HPDE6-E6E7 (cell line): ENCODE data around the gene HSD17B12.

Experiments used
- DNase-seq: peaks from one replicate; pipeline ENCODE4 v3.0.0; 2011; ENCODE audit warnings: missing footprints; ENCODE audit errors: extremely low spot score

HSD17B12 gene

DNA sequence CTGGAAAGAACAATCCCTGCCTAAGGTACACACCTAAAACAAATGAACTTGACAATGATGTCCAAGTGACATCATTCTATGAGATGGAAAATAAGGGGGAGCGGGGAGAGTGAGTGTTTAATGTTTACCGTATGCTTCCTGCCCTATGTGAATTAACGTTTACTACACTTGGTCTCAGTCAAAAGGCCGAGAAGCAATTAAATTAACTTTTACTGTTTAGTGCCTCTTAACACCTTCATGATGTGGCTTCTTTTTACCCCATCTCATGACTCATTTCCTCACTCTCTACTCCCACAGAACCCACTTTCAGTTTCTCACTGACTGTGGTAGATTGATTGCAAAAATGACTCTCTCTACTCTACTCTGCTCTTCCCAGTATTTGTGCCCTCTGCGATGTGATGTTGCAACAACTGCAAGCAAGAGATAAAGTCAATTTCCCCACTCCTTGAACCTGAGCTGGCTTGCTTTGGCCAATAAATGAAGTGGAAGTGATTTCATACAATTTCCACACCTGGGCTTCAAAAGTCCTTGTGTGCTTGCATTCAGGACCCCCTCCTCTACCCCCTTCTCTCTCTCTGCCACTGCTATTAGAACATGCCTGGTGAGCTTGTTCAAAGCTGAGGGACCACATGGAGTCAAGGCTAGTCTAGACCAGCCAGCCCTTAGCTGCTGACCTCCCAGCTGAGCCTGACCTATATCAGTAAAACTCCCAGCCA is 188.5 kb downstream of the HSD17B12 start:
- DNase-seq, result peak; percentile 77

DNA sequence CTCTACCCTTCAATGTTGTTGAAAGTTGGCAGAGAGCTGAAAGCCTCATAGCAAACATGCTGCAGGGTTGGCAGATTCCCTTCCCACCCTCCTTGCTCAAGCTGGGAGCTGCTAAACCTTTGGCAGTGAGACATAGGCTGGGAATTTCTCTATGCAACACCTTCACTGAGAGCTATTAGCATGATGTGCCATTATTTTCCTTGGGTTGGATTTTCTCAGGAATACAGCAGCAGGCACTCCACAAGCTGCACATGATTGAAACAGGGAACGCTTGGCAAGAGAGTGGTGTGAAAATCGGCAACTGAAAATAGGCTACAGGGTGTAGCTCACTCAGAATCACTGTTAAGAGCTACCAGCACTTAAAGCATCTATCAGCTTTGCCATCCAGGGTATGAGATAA is 190.5 kb downstream of the HSD17B12 start:
- DNase-seq, result no peak

DNA sequence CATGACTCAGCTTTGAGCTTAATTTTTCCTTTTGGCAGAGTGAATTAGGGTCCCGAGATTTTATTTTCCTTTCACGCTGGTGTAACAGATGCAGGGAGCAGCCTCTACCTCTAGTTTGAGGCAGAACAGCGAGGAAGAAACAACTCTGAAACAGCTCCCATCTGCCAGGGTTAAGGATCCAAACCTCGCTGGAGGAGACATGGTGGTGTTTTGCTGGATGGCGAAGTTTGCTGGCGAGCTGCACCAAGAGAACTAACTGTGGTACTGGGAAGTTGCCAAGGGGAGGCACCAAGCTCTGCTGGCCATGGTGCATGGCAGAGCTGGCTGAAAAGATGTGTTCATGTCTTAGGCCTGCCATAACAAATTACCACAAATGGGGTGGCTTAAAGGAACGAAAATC is 192.5 kb downstream of the HSD17B12 start:
- DNase-seq, result no peak

DNA sequence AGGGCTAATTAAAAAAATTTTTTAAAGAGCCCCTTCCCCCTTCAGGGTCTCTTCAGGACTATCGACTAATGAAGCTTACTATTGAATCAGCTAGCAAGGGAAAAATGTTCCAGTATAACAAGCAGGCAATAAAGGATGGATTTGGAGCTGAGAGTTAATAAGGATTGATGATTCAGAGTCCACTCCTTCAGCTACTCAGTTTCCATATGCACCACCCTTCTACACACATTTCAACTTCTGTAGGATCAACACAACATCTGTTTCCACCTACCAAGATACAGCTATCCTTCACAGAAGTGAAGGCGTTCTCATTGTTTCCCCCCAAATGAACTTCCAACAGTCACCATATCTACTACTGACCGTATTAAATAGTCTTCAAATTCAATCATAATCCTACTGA is 193.5 kb downstream of the HSD17B12 start:
- DNase-seq, result no peak

DNA sequence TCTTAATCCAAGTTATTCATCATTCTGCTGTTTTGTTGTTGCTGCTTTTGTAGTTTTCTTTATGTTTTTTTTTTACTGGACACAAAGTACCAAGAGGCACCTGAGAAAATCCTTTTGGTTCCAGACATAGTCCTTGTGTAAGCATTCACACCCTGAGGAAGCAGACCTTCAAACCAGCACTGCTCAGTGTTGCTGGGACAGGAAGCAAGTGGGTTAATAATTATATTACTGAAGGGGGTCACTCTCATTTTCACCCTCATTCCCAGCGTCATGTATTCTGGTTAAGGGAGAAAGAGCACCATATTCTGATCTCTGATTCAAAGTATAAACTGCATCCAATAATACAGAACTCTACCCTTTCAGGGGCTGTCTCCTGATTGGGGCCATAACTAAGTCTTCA is 194.2 kb downstream of the HSD17B12 start:
- no peak for DNase-seq

DNA sequence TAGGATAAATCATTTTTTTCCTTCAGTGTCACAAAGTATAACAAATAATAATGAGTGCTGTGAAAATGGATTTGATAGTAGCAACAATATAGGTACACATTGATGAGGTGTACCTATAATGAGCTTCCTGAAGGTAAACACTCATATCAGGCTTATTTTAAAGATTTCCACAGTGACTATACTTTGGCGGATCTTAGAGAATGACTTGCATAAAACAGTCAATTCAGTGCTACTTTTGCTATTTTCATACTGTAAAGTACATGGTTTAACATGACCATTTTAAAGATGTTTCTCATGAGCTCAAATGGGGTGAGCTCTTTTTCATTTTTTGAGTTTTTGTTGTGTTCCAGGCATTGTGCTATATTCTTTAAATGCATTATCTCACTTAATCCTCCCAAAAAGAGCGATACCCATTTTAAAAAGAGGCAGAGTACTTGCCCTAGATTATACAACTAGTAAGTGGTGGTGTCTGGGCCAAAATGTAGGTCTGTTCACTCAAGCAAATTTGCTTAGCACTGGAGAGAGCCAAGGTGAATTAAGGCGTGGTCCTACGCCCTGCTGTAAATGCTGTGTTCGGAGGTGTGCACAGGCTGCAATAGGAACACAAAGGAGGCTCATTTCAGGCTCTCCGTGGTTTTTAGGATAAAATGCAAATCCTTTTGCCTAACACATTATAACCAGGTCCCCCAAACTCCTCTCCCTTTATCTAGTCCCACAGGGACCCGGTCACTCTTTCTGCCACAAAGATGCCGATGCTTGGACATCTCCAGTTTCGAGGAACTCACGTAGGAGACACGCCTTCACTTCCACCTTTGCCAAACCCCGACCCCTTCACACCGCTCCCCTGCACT is 199.5 kb downstream of the HSD17B12 start:
- DNase-seq, result no peak

DNA sequence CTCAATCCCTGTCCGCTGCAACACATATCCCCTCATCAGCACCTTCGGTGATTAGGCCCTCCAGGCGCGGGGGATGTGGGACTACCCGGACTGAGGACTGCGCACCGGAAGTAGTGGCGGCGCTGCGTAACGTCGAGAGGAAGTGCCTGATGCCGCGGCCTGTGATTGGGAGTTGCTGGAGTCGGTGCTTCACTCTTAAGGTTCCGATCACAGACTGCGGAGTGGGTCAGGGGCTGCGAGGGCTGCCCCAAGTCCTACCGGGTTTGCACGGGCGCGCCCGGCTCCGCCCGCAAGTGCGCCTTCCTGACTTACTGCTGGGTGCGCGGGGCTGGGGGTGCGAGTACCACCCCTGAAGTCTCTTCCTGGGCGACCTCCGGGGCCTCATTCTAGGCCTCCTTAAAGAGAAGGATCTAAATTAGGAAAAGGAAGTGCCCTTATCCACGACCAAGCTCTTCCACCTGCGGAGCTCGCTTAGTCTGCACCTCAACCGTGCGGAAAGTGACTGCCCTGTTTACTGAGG is 200.2 kb downstream of the HSD17B12 start, which contains the start of gene ALKBH3:
ALKBH3 (plus strand) TSS at position 192 of the 520 bp plus-strand sequence. CDS start 1,822 bp downstream, outside the sequence.
- peak; percentile 73 for DNase-seq

DNA sequence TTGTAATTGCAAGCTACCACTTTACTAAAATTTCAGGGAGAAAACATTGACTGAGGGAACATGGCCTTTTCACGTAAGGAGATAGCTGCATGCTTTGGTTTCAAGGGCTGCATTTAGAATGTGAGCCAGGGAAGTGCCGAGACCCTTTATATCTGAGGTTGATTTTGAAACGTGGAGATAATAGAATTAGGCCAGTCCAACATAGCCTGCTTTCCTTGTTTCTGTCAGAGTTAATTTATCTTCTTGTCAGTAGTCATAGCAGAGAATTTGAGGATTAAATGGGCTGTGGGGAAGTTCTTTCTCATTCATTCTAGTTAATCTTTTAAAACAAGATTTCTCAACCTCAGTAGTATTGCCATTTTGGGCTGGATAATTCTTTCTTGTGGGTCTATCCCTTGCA is 212.3 kb downstream of the HSD17B12 start:
- DNase-seq, result no peak

DNA sequence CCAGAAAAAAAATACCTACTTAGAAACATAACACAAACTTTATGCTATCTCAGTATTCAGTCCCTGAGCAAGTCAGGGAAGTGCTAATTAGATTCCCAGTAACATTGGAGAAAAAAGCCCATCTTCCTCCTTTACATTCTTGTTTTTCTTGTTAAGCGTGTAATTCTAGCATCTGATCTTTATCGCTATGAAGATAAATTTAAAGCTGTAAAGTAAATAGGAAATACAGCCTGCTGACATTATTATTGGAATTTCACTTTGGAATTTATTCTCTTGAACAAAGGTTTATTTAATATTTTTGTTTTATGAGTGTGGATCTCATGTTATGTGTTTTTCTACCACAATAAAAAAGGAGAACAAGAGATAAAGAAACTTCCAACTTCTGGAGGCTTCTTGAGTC is 214.0 kb downstream of the HSD17B12 start:
- no peak for DNase-seq

DNA sequence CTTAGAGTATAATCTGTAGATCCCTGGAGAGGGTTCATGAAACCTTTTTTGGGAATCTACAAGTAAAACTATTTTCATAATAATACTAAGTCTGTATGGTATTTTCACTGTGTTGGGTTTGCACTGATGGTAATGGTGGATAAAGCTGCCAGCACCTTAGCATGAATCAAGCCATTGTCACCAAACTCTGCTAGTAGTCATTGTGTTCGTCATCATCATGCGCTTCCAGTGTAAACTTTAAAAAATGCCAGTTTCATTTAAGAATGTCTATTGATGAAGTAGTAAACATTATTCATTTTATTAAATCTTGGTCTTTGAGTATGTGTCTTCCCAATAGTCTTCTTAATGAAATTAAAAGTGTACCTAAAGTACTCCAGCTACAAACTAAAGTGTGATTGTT is 215.1 kb downstream of the HSD17B12 start:
- DNase-seq, result no peak

DNA sequence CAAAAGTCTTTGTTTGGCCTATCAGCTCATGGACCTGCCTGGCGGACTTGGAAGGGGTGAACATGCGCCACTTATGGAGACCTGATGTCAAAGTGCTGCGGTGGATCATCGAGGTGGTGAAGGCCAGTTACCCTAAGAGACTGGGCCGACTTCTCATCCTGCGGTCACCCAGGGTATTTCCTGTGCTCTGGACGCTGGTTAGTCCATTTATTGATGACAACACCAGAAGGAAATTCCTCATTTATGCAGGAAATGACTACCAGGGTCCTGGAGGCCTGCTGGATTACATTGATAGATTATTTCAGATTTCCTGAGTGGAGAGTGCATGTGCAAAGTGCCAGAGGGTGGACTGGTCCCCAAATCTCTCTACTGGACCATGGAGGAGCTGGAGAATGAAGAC is 218.0 kb downstream of the HSD17B12 start:
- no peak for DNase-seq

DNA sequence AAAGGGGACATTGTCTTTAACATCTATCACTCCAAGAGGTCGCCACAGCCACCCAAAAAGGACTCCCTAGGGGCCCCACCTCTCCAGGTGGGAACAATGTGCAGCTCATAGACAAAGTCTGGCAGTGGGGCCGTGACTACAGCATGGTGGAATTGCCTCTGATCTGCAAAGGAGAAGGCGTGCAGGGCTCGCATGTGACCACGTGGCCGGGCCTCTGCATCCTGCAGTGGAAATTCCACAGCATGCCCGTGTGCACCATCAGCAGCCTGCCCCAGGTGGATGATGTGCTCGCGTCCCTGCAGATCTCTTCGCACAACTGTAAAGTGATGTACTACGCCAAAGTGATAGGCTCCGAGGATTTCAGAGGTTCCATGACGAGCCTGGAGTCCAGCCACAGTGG is 218.6 kb downstream of the HSD17B12 start:
- DNase-seq, result no peak

DNA sequence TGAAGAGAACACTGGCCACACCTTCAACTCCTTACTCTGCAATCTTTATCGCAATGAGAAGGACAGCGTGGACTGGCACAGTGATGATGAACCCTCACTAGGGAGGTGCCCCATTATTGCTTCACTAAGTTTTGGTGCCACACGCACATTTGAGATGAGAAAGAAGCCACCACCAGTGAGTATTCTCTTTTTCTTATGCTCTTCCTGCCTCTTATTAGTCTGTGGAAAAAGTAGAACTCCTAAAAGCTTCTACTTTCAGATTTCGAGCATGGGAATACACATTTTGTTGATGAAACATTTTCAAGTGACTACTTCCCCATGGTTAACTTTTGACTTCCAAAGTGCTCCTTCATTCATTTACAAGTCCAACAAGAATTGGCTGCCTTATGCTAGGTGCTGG is 221.0 kb downstream of the HSD17B12 start:
- DNase-seq, result no peak

DNA sequence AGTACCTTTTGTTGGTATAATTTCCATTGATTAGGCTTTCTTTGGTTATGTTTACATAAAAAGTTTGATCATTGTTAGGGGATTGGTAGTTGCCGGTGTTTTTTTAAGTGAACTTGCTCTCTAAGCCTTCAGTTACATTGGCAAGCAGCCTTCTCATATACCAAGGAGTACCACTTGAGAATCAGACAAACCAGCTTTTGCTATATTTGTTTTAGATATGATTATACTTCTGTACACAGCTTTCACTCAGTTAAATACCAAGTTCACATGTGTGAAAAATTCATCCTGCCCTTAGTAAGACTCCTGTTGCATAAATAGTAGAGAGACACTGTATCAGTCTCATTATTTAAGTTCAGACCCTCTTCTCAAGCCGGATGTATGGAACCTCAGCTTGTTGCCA is 222.5 kb downstream of the HSD17B12 start:
- DNase-seq, result no peak

DNA sequence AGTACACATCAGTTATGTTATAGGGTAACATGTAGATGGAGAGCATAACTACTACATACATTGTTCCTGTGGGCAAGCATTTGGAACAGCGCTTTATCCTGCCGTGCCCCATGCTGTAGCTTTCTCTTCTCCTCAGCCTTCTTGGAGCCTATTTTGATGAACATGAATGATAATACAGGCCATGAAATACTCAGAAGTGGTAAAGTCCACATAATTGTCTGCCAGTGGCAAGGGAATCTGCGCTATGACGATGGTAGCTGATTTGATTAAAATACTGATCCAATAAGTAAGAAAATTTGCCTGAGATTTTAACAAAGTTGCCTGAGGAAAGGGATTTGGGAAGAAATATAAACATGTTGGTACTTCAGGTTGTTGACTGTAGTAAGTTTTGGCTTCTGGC is 223.4 kb downstream of the HSD17B12 start:
- no peak for DNase-seq

DNA sequence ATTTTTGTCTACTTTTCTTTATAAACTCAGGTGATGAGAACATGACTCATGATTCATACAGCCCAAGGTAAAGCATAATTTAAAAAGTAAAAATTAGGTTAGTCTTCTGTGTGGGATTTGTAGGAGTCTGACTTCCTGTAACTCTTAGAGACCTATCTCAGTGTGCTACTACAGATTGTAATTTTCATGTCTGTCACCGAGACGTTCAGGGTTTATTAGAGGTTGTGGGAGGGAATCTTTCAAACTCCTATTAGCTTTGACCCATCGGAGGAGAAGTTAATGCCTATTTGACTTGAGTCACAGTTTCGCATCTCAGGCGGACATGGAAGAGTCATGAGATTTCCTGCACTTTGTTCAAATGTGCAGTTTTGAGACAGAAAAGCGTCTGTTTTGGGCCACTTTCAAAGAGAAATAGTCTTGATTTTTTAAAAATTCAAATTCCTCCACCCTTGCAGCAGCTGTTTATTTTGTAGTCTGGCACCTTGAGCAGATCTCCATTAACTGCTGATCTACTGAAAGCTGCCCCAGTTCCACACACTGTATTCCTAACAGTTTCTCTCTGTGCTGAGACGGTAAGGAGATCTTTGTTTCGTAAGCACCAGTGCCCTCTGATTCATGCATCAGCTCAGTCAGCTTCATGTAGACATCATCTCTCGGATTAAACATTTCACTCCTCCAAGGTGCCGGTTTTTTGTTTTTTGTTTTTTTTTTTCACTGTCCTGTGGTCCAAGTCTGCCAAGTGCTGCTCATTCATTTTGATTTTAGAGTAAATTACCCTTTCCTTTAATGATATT is 224.4 kb downstream of the HSD17B12 start:
- peak; percentile 28 for DNase-seq

DNA sequence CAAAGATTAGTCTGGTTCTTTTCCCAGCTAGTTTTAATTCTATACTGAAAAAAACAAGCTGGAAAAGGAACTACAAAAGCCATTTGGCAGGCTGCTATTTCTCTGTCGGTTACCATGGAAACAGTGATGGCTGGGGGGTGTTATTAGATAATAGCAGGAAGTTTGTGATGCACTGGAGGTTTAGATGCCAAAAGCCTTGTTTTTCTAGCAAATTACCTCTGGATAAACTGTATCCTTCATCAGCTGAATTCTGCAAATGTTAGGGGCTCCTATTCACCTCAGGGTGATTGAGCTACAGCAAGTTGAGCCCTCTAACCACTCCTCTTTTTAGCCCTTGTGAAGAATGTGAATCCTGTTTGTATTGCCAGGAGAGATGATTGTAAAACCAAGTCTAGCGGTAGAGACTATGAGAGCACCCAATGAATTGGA is 225.3 kb downstream of the HSD17B12 start:
- no peak for DNase-seq
